ENCODE measurements around the gene SLC5A11.
A peak's percentile ranks its signal among the peaks of the same experiment; 100 is the strongest.

Gene SLC5A11

GRCh38 chr16:24921229-24921628, 75.5 kb downstream of the SLC5A11 start:
- H3K4me3 Mint-ChIP-seq = peak overlapping the region; percentile 40 to 65

GRCh38 chr16:24925163-24925562, 79.4 kb downstream of the SLC5A11 start:
- Mint-ChIP-seq H3K27me3 (no peaks in the 10 kb centered on the region), H3K4me3 (no peak overlapping the region), H3K27ac (no peak overlapping the region), H3K9me3 (no peaks in the 10 kb centered on the region), H3K36me3 (ENCODE audit: insufficient read depth) (peaks cover 42% of the 10 kb centered on the region), H3K4me1 (ENCODE audit: low read depth in 2 of 2) (peaks cover 13 to 18% of the 10 kb centered on the region in 2 donors)
- no peak for ATAC-seq (replicated peaks)
- DNase-seq = no peak

More at GRCh38 chr16:24921229-24921628, 75.5 kb downstream of the SLC5A11 start:
- peaks cover 13 to 18% of the 10 kb centered on the region in 2 donors for H3K4me1 Mint-ChIP-seq (ENCODE audit: low read depth in 2 of 2)
- H3K27ac Mint-ChIP-seq = peak overlapping the region; percentile 69 to 84
- peaks cover 40% of the 10 kb centered on the region for H3K36me3 Mint-ChIP-seq (ENCODE audit: insufficient read depth)
- no peaks in the 10 kb centered on the region for H3K27me3 Mint-ChIP-seq
- peak; percentile 78 for ATAC-seq (replicated peaks)
- H3K9me3 Mint-ChIP-seq = no peaks in the 10 kb centered on the region
- DNase-seq = peak in 2 of 3 experiments; percentile 7 to 24

DNA sequence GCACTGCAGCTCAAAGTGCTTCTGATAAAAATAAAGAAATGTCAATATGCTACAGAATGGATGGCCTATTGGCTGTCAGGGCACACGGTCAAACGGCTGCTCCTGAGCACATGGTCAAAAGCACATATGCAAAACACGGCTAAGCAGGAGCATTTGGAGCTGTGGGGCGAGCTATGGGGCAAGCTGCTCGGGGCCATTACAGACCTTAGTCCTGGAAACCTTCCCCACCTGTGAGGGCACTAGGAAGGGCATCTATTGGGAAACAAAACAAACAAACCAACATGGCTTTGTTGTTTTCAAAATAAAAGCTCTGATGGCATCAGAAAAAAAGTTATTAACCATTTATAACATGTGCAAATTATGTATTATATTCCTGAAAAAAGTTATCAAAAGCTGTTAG, 83.6 kb downstream of the SLC5A11 start:
- H3K27ac Mint-ChIP-seq = no peak overlapping the region
- no peaks in the 10 kb centered on the region for H3K27me3 Mint-ChIP-seq
- no peaks in the 10 kb centered on the region for H3K9me3 Mint-ChIP-seq
- peaks cover 0 to 2% of the 10 kb centered on the region in 2 donors for H3K4me1 Mint-ChIP-seq (ENCODE audit: low read depth in 2 of 2)
- DNase-seq (no peak), ATAC-seq (replicated peaks) (no peak)
- H3K4me3 Mint-ChIP-seq = no peak overlapping the region
- peaks cover 57% of the 10 kb centered on the region for H3K36me3 Mint-ChIP-seq (ENCODE audit: insufficient read depth)

DNA sequence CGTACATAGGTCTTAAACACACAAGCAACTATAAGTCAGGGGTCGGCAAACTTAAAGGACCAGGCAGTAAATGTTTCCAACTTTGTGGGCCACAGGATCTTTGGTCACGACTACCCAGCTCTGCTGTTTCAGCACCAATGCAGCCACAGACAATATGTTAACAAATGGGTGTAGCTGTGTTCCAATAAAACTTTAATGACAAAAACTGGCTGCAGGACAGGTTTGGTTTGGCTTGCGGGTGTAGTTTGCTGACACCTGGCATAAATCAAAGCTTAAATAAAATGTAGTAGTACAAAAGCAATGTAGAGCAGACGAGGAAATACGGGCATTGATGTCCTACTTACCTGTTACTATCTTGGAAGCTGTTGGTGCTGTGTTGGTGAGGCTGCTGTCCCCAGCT, 84.7 kb downstream of the SLC5A11 start:
- ATAC-seq (replicated peaks) (no peak), DNase-seq (no peak)
- Mint-ChIP-seq H3K36me3 (ENCODE audit: insufficient read depth) (peaks cover 64% of the 10 kb centered on the region), H3K27me3 (no peaks in the 10 kb centered on the region), H3K9me3 (no peaks in the 10 kb centered on the region), H3K4me3 (no peak overlapping the region), H3K4me1 (ENCODE audit: low read depth in 2 of 2) (peaks cover 0 to 2% of the 10 kb centered on the region in 2 donors), H3K27ac (no peak overlapping the region)

- ATAC-seq (replicated peaks) (no peak), DNase-seq (no peak)
- no peaks in the 10 kb centered on the region for H3K9me3 Mint-ChIP-seq
- H3K4me3 Mint-ChIP-seq = no peak overlapping the region
- peaks cover 70% of the 10 kb centered on the region for H3K36me3 Mint-ChIP-seq (ENCODE audit: insufficient read depth)
- H3K27ac Mint-ChIP-seq = no peak overlapping the region
- H3K4me1 Mint-ChIP-seq (ENCODE audit: low read depth in 2 of 2) = peaks cover 0 to 2% of the 10 kb centered on the region in 2 donors
- no peaks in the 10 kb centered on the region for H3K27me3 Mint-ChIP-seq
These were observed 85.3 kb downstream of the SLC5A11 start for GRCh38 chr16:24931091-24931490.

GRCh38 chr16:24935336-24935735, 89.6 kb downstream of the SLC5A11 start:
- ATAC-seq (replicated peaks) = no peak
- Mint-ChIP-seq H3K9me3 (no peaks in the 10 kb centered on the region), H3K27ac (peak overlapping the region in 1 of 2 donors; percentile 57), H3K4me1 (ENCODE audit: low read depth in 2 of 2) (no peaks in the 10 kb centered on the region), H3K36me3 (ENCODE audit: insufficient read depth) (peaks cover 83% of the 10 kb centered on the region), H3K4me3 (no peak overlapping the region), H3K27me3 (no peaks in the 10 kb centered on the region)
- no peak for DNase-seq

GRCh38 chr16:24936151-24936550, 90.4 kb downstream of the SLC5A11 start:
- no peaks in the 10 kb centered on the region for H3K9me3 Mint-ChIP-seq
- H3K4me3 Mint-ChIP-seq = no peak overlapping the region
- DNase-seq (no peak), ATAC-seq (replicated peaks) (no peak)
- no peaks in the 10 kb centered on the region for H3K27me3 Mint-ChIP-seq
- H3K4me1 Mint-ChIP-seq (ENCODE audit: low read depth in 2 of 2) = no peaks in the 10 kb centered on the region
- no peak overlapping the region for H3K27ac Mint-ChIP-seq
- peaks cover 83% of the 10 kb centered on the region for H3K36me3 Mint-ChIP-seq (ENCODE audit: insufficient read depth)

- Mint-ChIP-seq H3K4me1 (ENCODE audit: low read depth in 2 of 2) (no peaks in the 10 kb centered on the region), H3K4me3 (no peak overlapping the region), H3K36me3 (ENCODE audit: insufficient read depth) (peaks cover 73% of the 10 kb centered on the region), H3K27me3 (no peaks in the 10 kb centered on the region), H3K9me3 (no peaks in the 10 kb centered on the region), H3K27ac (peak overlapping the region in 1 of 2 donors; percentile 73)
- no peak for DNase-seq
- ATAC-seq (replicated peaks) = no peak
These were observed 93.5 kb downstream of the SLC5A11 start for GRCh38 chr16:24939224-24939623.

DNA sequence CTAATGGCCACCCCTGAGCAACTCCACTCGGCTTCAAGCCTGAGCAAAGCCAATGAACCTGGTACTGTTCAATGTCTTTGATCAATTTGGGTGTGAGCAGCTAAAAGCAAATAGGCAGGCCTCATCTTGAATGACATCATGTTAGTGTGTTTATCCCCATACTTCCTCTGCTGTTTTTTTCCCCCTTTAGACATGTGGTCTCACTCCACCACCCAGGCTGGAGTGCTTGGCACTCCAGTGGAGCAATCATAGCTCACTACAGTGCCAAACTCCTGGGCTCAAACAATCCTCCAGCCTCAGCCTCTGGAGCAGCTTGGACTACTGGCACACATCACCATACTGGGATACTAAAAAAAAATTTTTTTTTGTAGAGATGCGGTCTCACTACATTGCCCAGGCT, 94.0 kb downstream of the SLC5A11 start:
- H3K4me3 Mint-ChIP-seq = no peak overlapping the region

GRCh38 chr16:24943471-24943870, 97.7 kb downstream of the SLC5A11 start:
- Mint-ChIP-seq H3K9me3 (no peaks in the 10 kb centered on the region), H3K27ac (no peak overlapping the region), H3K4me1 (ENCODE audit: low read depth in 2 of 2) (no peaks in the 10 kb centered on the region), H3K27me3 (no peaks in the 10 kb centered on the region), H3K36me3 (ENCODE audit: insufficient read depth) (peaks cover 52% of the 10 kb centered on the region), H3K4me3 (no peak overlapping the region)
- no peak for ATAC-seq (replicated peaks)
- DNase-seq = no peak

More for the DNA sequence above, 94.0 kb downstream of the SLC5A11 start:
- Mint-ChIP-seq H3K36me3 (ENCODE audit: insufficient read depth) (peaks cover 69% of the 10 kb centered on the region), H3K4me1 (ENCODE audit: low read depth in 2 of 2) (no peaks in the 10 kb centered on the region), H3K9me3 (no peaks in the 10 kb centered on the region), H3K27ac (no peak overlapping the region), H3K27me3 (no peaks in the 10 kb centered on the region)
- no peak for ATAC-seq (replicated peaks)
- DNase-seq = no peak

DNA sequence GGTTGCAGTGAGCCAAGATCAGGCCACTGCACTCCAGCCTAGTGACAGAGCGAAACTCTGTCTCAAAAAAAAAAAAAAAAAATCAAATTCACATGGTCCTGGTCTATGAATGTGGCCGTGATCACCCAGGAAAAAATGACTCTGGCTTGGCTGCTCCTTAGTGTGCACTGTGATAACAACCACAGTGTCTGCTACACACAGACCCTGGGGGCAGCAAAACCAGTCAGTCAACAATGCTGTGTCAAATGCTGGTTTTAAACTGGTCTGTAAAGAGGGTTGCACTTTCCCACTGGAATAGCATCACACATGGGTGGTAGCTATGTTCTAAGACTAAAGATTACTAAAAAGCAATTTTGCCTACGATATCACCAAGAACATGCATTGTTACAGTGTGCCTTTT, 98.4 kb downstream of the SLC5A11 start:
- peaks cover 47% of the 10 kb centered on the region for H3K36me3 Mint-ChIP-seq (ENCODE audit: insufficient read depth)
- H3K4me1 Mint-ChIP-seq (ENCODE audit: low read depth in 2 of 2) = no peaks in the 10 kb centered on the region

DNA sequence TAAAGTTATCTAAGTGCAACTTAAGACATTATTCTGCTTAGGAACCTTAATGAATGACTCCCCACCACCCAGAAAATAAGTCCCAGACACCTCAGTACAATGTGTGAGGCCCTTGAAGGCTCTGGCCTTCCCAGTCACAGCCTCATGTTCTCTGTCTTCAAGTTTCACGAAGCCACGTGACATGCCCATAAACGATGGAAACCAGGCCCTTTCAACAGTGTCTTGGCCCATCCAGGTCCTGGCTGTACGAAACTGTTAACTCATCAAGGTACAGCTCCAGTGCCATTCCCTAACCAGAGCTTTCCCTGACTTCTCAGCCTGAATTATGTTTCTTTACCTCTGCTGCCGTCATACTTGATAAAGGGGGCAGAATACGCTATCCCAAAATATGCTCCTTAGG, 100.4 kb downstream of the SLC5A11 start:
- DNase-seq (no peak), ATAC-seq (replicated peaks) (no peak)
- Mint-ChIP-seq H3K9me3 (no peaks in the 10 kb centered on the region), H3K27ac (peak overlapping the region in 1 of 2 donors; percentile 15), H3K27me3 (no peaks in the 10 kb centered on the region), H3K4me1 (ENCODE audit: low read depth in 2 of 2) (no peaks in the 10 kb centered on the region), H3K4me3 (no peak overlapping the region), H3K36me3 (ENCODE audit: insufficient read depth) (peaks cover 42% of the 10 kb centered on the region)

More for the DNA sequence above, 98.4 kb downstream of the SLC5A11 start:
- H3K4me3 Mint-ChIP-seq = no peak overlapping the region
- ATAC-seq (replicated peaks) = no peak
- H3K27me3 Mint-ChIP-seq = no peaks in the 10 kb centered on the region
- DNase-seq = no peak
- H3K9me3 Mint-ChIP-seq = no peaks in the 10 kb centered on the region
- no peak overlapping the region for H3K27ac Mint-ChIP-seq

DNA sequence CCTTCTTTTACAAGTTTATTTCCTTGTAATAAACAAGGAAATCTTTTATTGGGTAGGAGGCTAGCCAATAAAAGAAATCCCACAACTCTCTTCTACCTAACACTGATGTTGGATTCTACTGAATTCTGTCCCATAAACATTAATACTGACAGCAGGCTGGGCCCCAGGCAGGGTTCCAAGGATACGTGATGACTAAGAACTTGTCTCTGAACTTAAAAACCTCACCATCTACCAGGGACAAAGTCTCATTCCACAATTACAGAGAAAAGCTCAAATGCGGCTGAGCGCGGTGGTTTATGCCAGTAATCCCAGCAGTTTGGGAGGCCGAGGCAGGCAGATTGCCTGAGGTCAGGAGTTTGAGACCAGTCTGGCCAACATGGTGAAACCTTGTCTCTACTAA, 104.5 kb downstream of the SLC5A11 start:
- H3K9me3 Mint-ChIP-seq = no peaks in the 10 kb centered on the region
- ATAC-seq (replicated peaks) = no peak
- no peaks in the 10 kb centered on the region for H3K4me1 Mint-ChIP-seq (ENCODE audit: low read depth in 2 of 2)
- peak overlapping the region in 1 of 2 donors; percentile 17 for H3K27ac Mint-ChIP-seq
- DNase-seq = no peak
- H3K36me3 Mint-ChIP-seq (ENCODE audit: insufficient read depth) = peaks cover 55% of the 10 kb centered on the region
- H3K27me3 Mint-ChIP-seq = no peaks in the 10 kb centered on the region
- H3K4me3 Mint-ChIP-seq = no peak overlapping the region

DNA sequence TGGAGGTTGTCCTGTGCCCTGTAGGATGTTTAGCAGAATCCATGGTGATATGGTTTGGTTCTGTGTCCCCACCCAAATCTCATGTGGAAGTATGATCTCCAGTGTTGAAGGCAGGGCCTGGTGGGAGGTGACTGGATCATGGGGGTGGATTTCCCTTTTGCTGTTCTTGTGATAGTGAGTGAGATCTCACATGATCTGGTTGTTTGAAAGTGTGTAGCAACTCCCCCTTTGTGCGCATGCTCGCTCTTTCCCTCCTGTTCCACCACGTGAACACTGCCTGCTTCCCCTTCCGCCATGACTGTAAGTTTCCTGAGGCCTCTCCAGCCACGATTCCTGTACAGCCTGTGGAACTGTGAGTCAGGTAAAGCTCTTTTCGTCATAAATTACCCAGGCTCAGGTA, 107.5 kb downstream of the SLC5A11 start:
- Mint-ChIP-seq H3K4me3 (no peak overlapping the region), H3K27me3 (no peaks in the 10 kb centered on the region), H3K27ac (peak overlapping the region in 1 of 2 donors; percentile 49), H3K4me1 (ENCODE audit: low read depth in 2 of 2) (peaks cover 0 to 7% of the 10 kb centered on the region in 2 donors), H3K36me3 (ENCODE audit: insufficient read depth) (peaks cover 70% of the 10 kb centered on the region), H3K9me3 (no peaks in the 10 kb centered on the region)
- DNase-seq (no peak), ATAC-seq (replicated peaks) (no peak)

DNA sequence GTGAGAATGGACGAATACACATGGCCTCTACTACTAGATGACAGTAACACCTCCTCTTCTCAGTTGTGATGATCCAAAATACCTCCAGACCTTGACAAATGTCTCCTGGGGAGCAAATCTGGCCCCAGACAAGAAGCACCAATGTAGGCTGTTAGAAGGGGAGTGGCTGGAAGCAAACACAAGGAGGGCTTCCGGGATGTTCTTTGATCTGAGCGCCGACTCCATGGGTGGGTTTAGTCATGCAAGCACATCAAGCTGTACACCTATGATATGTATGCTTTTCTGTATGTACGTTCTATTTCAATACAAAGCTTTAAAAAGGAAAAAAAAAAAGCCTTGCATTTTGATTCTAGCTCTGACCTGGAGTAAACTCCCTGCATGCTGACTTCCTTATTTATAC, 108.0 kb downstream of the SLC5A11 start:
- DNase-seq = no peak
- ATAC-seq (replicated peaks) = no peak
- Mint-ChIP-seq H3K27ac (peak overlapping the region in 1 of 2 donors; percentile 49), H3K9me3 (no peaks in the 10 kb centered on the region), H3K27me3 (no peaks in the 10 kb centered on the region), H3K4me3 (no peak overlapping the region), H3K36me3 (ENCODE audit: insufficient read depth) (peaks cover 73% of the 10 kb centered on the region), H3K4me1 (ENCODE audit: low read depth in 2 of 2) (peaks cover 0 to 7% of the 10 kb centered on the region in 2 donors)
